KMS-11 (cell line): ENCODE data around the gene RAX.

ENCODE experiments used
- H2AFZ ChIP-seq: fragments of 200-600 bp; sonication (generic); 2 replicates; pipeline ENCODE4 v1.6.1; 2016; ENCODE audit warnings: antibody characterized with exemption, mixed run types, low read depth
- H3K27ac ChIP-seq: fragments of 200-600 bp; sonication (generic); 2 replicates; pipeline ENCODE4 v1.6.1; 2016; ENCODE audit warnings: mild to moderate bottlenecking, mixed run types
- H3K27me3 ChIP-seq: fragments of 200-600 bp; sonication (generic); 2 replicates; pipeline ENCODE4 v1.6.1; 2017; ENCODE audit warnings: mild to moderate bottlenecking, low read depth, mixed run types, moderate library complexity; ENCODE audit not compliant: insufficient read depth
- H3K36me3 ChIP-seq: fragments of 200-600 bp; sonication (generic); 2 replicates; pipeline ENCODE4 v1.6.1; 2017; ENCODE audit warnings: mild to moderate bottlenecking, mixed run types; ENCODE audit not compliant: insufficient read depth
- H3K4me1 ChIP-seq: fragments of 200-600 bp; sonication (generic); 2 replicates; pipeline ENCODE4 v1.6.1; 2016; ENCODE audit warnings: mild to moderate bottlenecking, low read depth, mixed run types; ENCODE audit not compliant: poor library complexity, severe bottlenecking
- H3K4me2 ChIP-seq: fragments of 200-600 bp; sonication (generic); 2 replicates; pipeline ENCODE4 v1.7.0; 2016; ENCODE audit warnings: mild to moderate bottlenecking, mixed run types
- H3K4me3 ChIP-seq: fragments of 200-600 bp; sonication (generic); IDR thresholded peaks from 2 replicates; pipeline ENCODE4 v1.6.1; 2017; ENCODE audit warnings: low read depth, low read length, mixed read lengths; ENCODE audit not compliant: insufficient read depth
- H3K79me2 ChIP-seq: fragments of 200-600 bp; sonication (generic); 2 replicates; pipeline ENCODE4 v1.6.1; 2016; ENCODE audit warnings: low read depth, mixed run types; ENCODE audit not compliant: insufficient read depth
- H3K9ac ChIP-seq: fragments of 200-600 bp; sonication (generic); 2 replicates; pipeline ENCODE4 v1.6.1; 2016; ENCODE audit warnings: mild to moderate bottlenecking, mixed run types
- H4K20me1 ChIP-seq: fragments of 200-600 bp; sonication (generic); 2 replicates; pipeline ENCODE4 v1.6.1; 2016; ENCODE audit warnings: mild to moderate bottlenecking, mixed run types; ENCODE audit not compliant: insufficient read depth
- TF ChIP-seq, protein P1 (sequence below): fragments of 200-600 bp; sonication (generic); conservative IDR thresholded peaks from 2 replicates; pipeline ENCODE4 v1.6.1; 2017; ENCODE audit warnings: low read depth, mild to moderate bottlenecking, antibody characterized with exemption, low read length, moderate library complexity, mixed read lengths

Gene RAX

DNA sequence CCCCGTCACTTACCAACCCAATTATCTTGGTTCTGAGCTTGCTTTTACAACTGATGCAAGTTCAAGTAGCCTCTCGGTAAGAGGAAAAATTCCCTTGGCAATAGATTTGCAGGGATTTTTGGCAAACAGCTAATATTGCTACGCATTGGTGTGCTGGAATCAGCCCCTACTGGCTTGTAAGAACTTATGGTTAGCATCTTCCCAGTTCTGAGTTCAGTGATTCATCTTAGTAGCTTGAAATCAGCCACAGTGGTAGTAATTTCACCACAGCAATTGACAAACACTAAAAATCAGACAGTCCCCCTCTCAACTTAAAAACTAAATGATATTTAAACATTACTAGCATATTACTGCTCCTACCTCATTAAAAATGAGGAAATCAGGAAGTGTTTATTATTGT, 5.9 kb upstream of the RAX start:
- Histone ChIP-seq H3K36me3 (no peaks in the 10 kb centered on the region), H3K4me3 (no peak overlapping the region), H3K4me2 (no peak overlapping the region), H3K79me2 (no peaks in the 10 kb centered on the region), H3K27me3 (no peaks in the 10 kb centered on the region), H3K27ac (no peak overlapping the region), H3K4me1 (no peaks in the 10 kb centered on the region), H3K9ac (no peak overlapping the region), H2AFZ (no peak overlapping the region), H4K20me1 (no peaks in the 10 kb centered on the region)
- TF ChIP-seq, protein P1, sequence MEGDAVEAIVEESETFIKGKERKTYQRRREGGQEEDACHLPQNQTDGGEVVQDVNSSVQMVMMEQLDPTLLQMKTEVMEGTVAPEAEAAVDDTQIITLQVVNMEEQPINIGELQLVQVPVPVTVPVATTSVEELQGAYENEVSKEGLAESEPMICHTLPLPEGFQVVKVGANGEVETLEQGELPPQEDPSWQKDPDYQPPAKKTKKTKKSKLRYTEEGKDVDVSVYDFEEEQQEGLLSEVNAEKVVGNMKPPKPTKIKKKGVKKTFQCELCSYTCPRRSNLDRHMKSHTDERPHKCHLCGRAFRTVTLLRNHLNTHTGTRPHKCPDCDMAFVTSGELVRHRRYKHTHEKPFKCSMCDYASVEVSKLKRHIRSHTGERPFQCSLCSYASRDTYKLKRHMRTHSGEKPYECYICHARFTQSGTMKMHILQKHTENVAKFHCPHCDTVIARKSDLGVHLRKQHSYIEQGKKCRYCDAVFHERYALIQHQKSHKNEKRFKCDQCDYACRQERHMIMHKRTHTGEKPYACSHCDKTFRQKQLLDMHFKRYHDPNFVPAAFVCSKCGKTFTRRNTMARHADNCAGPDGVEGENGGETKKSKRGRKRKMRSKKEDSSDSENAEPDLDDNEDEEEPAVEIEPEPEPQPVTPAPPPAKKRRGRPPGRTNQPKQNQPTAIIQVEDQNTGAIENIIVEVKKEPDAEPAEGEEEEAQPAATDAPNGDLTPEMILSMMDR = no peak

DNA sequence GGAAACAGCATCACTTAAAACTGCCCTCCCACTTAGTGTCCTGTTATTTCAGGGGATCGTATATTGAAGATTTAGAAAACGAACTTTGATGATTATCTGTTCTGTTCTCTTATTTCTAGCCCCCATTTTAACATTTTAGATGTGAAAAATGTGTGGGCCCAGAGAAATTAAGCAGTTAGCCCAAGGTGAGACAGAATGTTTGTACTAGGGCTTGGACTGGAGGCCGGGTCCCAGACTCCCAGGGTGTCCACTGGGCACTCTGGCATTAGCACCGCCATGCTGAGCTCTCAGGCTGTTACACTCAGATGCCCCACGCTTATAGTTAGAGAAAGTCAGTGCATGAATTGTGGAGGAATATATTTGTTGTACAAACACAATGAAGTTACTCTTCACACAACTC, 5.5 kb upstream of the RAX start:
- H3K4me1 ChIP-seq = no peaks in the 10 kb centered on the region
- TF ChIP-seq, protein P1 = no peak
- H3K9ac ChIP-seq = no peak overlapping the region
- no peak overlapping the region for H3K4me2 ChIP-seq
- no peak overlapping the region for H3K4me3 ChIP-seq
- H3K79me2 ChIP-seq = no peaks in the 10 kb centered on the region
- H3K27ac ChIP-seq = no peak overlapping the region
- H3K27me3 ChIP-seq = no peaks in the 10 kb centered on the region
- no peaks in the 10 kb centered on the region for H3K36me3 ChIP-seq
- no peaks in the 10 kb centered on the region for H4K20me1 ChIP-seq
- H2AFZ ChIP-seq = no peak overlapping the region

DNA sequence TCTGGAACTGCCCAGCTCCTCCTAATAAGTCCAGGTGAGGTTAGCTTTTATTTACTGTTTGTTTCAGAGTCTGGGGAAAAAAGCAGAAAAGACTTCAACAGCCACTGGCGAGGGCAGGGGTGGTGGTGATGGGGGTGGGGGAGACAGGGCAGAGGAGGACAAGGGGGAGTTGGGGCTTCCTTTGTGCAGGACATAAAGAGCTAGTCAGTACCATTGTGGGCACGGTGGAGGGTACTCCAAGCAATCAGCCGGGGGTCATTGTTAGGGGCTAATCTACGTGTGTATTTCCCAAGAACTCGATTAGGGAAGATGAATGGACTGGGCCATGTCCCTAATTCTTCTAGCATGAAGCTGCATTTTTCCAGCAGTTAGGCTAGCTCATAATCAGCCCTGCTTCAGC, 2.8 kb upstream of the RAX start:
- Histone ChIP-seq H3K79me2 (no peaks in the 10 kb centered on the region), H3K27ac (no peak overlapping the region), H4K20me1 (no peaks in the 10 kb centered on the region), H2AFZ (no peak overlapping the region), H3K4me2 (no peak overlapping the region), H3K9ac (no peak overlapping the region), H3K4me1 (peaks cover 5% of the 10 kb centered on the region), H3K4me3 (no peak overlapping the region), H3K27me3 (peaks cover 7% of the 10 kb centered on the region; the same call in 1 of the 2 replicates), H3K36me3 (no peaks in the 10 kb centered on the region)
- TF ChIP-seq, protein P1 = no peak

DNA sequence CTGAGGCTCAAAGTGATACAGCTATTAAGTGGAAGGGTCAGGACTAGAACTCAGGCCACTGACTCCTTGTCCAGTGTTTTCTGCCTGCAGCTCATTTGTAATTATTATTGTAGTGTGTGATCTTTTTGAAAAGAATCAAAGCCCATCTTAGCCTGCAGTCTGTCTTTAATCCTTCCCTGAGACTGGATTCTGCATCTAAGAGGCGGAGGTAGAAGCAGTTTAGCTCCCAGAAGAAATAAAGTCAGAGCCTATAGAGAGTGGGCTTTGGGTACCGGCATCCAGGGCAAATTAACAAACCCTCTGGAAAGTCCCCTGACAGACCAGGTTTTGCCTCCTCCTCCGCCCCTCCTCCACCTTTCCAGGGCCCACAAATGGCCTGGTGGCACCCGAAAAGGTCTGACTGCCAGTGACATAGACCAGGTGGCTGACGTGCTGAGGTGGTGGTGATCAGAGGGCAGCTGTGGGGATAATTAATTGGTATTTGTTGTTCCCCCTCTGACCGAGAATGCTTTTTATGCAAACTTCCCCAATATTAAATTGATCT, 2.2 kb upstream of the RAX start:
- Histone ChIP-seq H4K20me1 (no peaks in the 10 kb centered on the region), H3K79me2 (no peaks in the 10 kb centered on the region), H3K4me1 (peaks cover 11% of the 10 kb centered on the region), H3K27ac (no peak overlapping the region), H3K9ac (no peak overlapping the region), H3K4me3 (no peak overlapping the region), H3K36me3 (no peaks in the 10 kb centered on the region), H3K27me3 (peaks cover 7% of the 10 kb centered on the region; the same call in 1 of the 2 replicates), H3K4me2 (no peak overlapping the region), H2AFZ (no peak overlapping the region)
- TF ChIP-seq, protein P1 = no peak
